ENCODE results near the gene NUDT16L1.

Gene NUDT16L1

DNA sequence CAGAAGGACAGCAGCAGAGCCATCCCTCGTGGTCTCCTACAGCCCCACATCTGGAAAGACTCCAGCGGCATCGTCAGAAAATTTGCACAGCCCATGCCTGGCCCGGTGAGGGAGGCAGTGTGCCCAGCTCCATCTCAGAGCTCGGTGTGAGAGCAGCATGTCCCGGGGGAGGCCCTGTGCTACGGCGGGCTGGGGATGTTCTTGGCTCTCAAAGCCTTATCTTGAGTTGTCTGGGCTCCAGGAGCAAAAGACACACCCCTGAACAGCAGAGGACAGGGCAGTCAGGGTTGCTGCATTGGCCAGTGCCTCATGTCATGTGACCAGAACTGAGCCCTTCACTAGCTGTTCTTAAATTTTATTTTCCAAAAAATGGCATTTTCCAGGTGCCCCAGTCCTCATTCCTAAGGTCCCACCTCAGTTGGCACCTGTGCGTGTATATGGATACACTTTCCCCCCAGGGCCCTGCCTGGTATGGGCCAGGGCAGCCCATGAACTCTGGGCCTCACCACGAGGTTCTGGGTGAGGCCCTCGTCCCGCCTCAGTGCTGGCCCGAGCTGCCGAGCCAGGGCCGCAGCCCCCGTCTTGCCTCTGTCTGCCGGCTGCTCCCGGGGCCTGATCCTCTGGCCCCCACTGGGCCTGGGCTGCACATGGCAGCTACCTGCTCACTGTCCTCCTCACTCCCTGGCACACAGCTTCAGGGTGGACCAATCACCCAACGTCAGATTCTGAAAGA lies 3.0 kb downstream of the NUDT16L1 start:
- no peak for DNase-seq

DNA sequence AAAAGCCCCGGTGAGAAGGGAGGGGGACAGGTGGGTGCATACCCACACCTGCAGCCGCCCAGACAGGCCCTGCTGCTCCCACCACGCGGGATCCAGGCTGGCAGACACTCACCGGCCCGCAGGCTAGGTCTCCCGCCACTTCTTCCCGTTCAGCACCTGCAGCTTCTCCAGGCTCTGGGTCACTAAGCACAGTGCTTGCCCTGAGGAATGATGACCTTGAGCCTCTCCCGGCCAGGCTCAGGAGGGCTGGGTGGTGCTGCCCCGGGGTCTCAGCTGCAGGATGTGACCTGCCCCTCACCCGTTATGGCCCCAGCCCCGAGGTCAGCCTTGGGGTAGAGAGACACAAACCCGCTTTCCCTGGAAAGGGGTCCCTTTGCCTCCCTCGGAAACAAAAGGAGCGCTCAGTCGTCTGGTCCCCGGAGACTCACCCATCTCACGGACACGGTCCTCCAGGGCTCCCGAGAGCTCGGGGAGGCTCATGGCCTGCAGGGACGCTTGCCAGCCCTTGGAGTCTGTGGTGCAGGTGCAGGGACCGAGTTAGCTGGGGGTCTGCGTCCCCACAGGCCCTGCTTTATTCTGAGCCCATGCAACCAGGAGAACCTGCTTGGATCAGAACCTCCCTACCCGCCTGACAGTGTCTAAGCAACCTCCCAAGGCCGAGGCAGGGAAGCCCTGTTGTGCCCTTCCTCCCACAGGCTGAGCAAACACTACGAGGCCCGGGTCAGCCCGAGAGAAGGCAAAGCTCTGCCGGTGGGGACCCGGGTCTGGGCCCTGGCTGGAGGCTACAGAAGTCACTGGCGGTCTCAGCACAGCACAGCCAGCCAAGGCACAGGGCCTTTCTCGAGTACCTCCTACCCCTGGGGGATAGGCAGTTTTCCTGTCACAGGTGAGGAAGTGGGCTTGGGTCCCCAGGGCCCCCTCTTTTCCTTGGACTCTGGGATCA lies 3.8 kb downstream of the NUDT16L1 start:
- DNase-seq = no peak

DNA sequence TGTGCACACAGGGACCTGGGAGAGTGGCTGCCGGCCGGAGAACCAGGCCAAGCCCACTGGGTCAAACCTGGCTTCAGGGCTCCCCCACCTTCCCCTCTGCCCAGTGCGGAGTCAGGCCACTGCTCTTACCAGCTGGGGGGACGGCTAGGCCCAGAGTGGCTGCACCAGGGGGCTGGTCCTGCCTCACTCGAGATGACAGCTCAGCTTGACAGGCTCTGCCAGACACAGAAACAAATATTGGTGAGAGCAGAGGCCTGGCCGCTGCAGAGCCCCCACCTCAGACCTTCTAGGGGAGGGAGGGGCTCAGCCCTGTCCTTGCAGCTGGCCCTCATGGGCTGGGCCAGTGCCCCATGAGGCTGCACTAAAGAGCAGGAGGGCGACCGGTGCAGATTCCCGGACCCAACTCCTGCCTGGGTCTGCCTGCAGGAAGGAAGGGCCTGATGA lies 4.5 kb downstream of the NUDT16L1 start:
- DNase-seq = no peak

DNA sequence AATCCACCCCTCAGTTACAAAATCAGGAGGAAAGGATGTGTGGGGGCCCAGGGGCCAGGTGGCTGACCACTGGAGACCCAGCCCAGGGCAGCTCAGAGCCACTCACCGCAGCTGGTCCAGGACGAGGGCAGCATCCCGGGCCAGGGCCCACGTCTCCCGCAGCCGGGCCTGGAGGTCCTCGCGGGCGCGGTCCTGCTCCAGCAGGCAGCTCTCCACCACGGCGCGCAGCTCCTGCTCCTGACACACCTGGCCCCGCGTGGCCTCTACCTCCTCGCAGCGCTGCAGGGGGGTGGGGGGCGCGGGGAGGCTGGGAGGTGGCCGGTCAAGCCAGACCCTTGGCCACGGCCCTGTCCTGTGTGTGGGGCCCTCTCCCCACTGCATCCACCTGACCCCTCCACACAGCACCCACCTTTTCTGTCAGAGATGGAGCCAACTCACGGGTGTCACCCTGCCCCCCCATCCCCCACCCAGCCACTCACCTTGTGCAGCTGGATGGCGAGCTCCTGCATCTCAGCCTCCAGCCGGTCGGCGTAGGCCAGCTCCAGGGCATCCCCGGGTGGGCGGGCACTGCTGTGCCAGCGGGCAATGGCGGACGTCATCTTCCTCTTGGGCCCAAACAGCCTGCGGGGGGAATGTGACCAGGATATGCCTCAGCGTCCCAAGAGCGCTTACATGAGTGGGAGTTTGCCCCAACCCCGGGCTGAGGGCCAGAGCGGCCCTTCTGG lies 5.1 kb downstream of the NUDT16L1 start:
- no peak for DNase-seq

DNA sequence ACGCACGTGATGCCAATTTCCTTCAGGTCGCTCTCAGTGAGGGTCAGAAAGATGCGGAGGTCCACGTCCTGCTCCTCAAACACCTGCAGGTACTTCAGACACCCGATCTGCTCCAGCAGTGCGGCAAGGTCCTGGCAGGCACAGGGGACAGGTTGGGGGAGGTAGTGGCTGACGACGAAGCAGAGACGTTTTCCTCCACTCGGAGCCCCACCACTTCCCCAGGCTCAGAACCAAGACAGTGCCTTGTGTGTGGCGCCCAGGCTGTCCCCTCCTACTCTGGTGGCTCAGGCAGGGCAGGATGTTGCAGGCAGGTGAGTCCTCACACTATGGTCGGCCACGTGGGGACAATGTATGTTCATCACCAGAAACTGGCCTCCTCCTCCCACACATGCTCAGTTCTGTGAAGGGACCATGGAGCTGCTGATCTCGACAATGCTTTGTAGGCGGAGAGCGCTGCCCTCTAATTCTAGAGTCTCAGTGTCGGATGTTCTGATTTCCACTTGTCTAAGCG lies 5.7 kb downstream of the NUDT16L1 start:
- DNase-seq = no peak

DNA sequence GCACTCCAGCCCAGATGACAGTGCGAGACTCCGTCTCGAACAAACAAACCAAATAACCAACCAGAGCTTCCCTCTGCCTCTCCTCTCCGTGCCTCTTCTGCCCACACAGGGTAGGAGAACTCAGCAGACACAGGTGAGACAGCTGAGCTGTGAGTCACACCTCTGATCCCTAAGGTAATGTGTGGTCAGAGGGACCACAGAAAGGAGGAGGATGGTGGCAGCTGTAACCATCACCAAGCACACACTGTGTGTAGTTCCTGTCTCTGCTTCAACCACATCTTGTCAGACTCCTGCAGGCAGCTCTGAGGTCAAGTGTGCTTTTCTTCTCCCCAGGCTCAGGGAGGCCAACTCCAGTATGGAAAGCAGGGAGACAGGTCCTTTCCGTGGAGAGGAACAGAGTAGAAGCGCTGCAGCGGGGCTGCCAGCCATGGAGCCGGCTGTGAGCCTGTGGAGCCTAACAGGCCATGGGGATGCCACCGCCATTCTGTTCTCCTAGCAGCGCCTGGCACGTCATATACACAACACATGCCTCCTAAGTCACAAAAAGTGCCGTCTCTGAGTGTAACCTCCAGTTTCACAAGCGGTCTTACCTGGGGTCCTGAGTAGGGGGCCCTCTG lies 7.1 kb downstream of the NUDT16L1 start:
- no peak for DNase-seq

DNA sequence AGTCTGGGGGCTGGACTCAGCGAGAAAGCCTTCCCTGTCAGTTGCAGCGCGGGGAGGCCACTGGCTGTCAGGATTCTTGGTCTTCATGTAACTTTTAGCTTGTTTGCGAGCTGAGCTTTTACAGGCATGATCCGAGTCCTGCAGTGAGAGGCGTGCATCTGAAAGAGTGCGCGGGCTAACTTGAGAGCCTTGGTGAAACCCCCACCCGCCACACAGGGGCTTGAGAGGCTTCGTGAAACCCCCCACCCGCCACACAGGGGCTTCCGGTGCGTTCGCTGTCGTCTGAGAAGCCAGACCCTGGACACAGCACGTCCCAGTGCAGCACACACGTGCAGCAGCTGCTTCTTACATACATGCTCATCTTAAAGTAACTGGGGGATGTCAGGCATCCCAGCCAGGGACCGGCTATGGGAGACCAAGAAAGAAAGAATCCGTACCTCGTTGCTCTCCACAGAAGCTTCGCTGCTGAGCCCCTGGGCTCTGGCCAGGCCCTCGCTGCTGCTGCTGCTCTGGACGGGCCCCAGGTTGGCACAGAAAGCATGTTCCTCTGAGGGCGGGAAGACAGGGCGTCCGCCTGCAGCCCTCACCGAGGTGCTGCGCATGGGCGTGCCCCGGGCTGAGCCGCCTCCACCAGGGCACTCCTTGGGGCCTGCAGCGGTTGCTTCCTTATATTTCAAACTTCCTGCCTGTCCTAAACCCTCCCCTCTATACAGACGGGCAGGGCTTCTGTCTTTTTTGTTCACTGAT lies 7.8 kb downstream of the NUDT16L1 start:
- DNase-seq = no peak

DNA sequence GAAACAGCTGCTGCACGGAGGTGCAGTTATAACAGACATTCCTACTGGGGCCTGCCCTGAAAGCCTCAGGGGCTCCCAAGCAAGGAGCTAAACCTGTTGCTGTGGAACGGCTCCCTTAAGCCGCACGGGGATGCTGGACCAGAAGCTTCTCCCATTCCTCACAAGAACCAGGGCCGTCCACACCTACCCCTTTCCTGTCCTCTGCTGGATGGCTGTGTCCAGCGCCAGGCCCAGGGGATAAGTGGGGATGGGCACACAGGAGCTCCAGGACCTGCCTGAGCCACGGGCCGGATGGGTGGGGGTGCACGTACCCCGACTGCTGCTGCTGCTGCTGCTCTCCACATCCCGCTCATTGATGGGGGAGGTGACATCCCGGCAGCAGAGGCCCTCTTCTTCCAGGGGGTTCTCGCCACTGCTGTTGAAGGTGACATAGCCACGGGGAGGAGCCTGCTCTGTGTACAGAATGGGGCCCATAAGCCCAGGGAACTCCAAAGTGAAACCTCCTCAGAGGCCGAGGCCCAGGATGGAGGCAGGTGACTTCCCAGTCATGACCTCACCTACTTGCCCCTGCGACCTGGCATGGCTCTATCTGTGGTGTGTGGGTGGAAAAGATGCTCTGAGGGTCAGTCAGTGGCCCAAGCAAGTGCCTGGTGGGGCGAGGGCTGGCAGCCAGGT lies 8.6 kb downstream of the NUDT16L1 start:
- no peak for DNase-seq

DNA sequence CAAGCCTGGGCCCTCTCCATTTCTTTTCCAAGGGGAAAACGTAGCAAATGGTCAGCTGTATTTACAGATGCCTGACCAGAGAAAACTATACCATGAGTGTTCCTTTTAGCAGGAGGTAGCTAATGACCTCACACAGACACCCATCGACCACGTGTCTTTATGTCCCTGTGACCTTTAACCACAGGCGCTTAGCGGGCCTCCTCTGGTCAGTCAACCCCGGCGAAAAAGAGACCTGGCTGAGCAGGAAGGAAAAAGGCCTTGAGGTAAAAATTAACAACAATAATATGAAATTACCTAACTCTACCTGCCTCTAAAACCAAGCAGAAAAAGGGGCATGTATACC lies 9.1 kb downstream of the NUDT16L1 start:
- DNase-seq = no peak

DNA sequence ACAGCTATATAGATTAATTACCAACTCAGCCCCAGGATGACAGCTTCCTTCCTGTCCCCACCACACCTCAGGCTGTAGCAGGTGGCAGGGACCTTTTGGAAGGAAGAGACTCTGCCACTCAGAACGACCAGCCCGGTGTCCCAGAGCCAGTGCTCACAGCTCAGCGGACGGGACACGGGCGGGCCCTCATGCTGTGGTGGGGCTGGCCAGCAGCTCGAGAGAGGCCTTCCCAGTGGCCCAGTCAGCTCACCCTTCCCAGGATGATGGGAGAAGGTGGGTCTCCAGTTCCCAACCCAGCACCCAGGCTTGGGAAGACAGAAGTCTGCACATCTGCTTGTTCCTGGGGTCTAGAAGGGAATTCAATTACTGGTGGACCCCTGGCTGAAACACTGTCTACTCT lies 10.5 kb downstream of the NUDT16L1 start:
- DNase-seq = no peak

DNA sequence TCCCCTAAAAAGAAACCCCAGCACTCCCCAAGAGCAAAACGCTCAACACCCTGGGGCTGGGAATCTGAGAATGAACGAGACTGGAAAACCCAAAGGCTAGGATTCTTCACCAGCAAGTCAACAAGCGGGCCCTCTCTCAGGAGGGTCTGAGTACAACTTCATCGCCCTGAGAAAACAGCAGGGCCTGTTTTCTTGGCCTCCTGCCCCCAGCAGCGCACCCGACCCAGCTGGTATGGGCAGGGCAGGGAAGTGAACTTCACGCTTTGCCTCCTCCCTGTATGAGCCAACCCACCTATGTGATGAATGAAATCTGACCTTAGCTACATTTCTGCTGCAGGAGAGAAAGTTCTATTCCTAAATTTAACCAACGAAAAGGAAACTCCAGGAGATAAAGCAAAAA lies 11.1 kb downstream of the NUDT16L1 start:
- no peak for DNase-seq

DNA sequence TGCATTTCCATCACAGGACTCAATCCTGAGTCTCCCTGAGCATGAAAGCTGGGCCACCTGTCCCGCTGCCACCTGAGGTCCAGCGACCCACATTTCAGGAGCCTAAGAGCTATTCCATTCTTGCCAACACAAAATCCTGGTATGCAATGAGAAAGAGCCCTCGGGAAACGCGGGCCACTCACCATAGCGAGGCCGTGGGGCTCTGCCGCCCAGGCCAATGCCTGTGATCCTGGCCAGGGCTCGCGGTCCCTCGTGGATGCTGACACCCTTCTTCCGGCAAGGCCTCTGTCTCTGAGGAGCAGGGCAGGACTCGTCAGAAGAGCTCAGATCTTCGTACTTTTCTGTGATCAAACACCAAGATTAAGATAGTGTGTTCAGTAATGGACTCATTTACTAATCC lies 11.6 kb downstream of the NUDT16L1 start:
- no peak for DNase-seq

DNA sequence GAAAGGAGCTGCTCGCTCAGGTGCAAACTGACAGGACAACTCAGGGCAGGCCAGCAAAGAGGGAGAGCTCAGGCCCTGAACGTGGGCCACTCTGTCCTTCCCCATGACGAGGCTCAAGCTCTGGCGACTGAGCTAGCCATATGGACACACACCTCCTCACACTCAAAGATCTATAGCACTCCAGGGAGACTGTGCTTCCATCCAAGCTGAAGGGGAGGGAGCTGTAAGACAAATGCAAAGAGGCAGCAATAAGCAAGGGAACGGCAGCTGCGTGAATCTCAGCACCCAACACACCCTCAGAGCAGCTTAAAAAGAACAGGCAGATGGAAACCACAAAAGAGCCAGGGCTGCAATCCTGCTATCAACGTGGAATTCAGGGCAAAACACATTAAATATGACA lies 13.5 kb downstream of the NUDT16L1 start:
- no peak for DNase-seq

DNA sequence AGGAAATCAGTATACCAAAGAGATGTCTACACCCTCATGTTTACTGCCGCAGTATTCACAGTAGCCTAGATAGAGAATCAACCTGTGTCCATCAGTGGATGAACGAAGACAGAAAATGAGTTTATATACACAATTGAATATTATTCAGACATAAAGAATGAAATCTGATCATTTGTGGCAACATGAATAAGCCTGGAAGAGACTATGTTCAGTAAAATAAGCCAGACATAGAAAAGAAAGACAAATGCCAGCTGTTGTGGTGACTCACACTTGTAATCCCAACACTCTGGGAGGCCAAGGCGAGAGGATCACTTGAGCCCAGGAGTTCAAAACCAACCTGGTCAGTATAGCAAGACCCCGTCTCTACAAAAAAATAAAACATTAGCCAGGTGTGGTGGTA lies 16.1 kb downstream of the NUDT16L1 start:
- no peak for DNase-seq

DNA sequence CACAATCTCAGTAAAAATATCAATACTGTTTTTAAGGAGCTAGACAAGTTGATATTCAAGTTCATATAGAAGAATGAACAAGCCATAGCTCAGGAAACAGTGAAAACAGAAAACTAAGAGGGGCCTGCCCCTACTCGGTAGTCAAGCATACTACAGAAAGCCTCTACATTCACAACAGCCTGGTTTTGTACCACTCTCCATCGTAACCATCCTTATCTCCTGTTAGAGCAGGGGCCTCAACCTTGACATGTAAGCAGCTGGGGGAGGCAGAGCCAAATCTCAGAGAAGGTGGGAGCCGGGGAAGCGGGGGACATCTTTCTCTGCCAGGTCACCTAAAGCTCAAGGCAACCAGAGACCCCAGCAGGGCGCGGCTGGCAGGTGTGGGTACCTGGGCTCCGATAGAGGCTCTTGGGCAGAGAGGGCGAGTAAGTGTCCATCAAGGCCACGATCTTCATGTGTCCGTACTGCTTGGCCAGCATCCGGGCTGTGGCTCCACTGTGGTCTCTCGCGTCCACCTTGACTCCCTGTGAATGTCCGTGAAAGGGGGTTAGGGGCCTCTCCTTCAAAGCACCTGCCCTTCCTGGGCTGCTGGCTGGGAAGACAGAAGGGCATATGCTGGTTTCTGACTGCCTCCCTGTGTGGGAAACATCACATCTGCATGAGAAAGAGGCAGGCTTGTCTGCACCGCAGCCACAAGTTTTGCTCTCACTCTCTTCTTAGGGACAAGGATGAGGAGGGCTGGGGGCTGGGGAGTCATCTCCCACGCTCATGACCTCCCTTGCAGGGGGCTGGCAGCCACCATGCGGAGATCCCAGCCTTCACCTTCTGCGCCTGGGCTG lies 20.5 kb downstream of the NUDT16L1 start:
- no peak for DNase-seq

DNA sequence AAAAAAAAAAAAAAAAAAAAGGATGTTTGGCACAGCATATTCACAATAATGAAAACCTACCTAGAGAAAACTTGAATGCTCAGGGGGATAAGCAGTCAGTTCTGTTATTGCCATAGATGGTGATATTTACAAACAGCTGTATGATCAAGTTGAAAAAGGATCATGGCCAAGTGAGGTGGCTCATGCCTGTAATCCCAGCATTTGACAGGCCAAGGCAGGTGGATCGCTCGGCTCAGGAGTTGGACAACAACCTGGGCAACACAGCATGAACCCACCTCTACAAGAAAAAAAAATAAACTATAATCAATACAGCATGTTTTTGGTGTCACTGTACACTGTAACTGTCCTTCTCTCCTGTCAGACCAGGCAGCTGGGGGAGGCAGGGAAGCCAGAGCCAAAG lies 21.6 kb downstream of the NUDT16L1 start:
- DNase-seq = no peak

DNA sequence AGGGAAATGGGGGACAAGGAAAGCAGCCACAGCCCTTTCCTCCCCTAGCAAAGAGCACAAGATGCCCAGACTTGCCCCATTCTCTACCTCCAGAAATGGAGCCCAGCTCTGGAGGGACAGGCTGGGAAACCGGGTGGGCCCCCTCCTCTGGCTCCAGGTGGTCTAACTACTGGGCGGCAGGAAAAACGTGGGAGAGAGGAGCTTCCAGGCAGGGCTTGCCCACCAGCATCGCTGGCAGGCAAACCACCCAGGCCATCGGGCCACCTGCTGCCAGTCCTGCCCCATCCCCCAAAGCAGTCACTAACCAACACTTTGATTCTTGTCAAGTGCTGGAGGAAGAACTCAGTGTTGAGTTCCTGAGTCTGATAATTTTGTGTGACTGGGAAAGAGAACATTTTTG lies 25.1 kb downstream of the NUDT16L1 start:
- no peak for DNase-seq

DNA sequence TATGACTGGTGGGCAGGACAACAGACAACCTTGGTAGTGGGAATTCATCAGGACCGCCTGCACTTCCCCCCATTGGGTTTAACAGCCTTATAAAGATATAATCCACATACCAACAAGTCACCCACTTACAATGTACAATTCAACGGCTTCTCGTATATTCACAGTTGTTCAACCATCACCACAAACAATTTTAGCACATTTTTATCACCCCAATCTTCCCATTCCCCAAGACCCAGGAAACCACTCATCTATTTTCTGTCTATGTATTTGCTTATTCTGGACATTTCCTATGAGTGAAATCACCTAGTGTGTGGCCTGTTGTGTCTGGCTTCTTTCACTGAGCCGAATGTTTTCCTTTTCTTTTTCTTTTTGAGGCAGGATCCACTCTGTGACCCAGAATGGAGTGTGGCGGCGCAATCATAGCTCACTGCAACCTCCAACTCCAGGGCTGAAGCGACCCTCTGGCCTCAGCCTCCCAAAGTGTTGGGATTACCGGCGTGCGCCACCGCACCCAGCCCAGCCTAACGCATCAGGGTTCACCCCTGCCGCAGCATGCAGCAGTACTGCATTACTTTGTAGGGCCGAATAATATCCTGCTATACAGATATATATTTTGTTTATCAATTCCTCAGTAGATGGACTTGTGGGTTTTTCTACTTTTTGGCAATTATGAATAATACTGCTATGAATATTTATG lies 29.9 kb downstream of the NUDT16L1 start:
- no peak for DNase-seq

DNA sequence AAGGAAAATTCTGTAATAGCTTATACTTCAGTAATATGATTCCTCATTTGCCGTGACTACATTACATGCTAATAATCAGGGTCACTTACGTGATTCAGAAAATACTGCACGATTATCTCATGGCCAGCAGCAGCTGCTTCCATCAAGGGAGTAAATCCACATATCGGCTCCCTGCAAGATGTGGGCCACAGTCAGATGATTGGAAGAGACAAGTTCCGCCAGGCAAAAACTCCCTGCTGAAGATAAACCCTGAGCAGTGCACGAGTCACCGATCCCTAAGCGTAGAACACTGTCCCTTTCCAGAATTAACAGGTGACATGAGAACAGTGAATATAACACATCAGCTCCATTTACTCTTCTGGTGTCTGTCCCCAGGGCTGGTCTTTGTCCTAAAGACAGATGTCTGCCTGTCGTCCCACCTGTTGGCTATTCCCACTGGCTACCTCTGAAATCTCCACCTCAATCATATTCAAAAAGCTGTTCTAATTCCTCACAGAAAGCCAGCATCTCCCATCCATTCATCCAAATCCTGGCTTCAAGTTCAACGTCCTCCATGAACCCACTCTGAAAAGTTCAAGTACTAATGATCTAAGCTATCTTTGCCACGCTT lies 31.4 kb downstream of the NUDT16L1 start:
- DNase-seq = no peak

DNA sequence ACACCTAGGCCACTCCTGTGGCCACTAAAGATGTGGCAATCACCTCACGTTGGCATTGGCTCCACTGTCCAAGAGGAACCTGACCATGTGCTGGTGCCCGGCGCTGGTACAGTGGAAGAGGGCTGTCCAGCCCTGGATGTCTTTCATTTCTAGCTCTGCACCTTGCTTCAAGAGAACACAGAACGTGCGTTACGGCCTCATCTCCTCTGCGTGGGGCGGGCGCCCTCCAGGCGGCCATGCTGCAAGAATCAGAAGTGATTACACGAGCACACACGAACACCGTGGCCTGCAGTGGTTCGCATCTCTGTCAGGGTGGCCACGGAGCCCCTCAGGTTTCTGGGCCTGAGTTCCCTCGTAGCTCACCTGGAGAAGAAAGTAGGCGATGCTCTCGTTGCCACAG lies 33.3 kb downstream of the NUDT16L1 start:
- DNase-seq = no peak
